GM10847 (cell line): ENCODE measurements around the gene ANKRD12.

Source experiments
- POLR2A ChIP-seq: IDR thresholded peaks from 2 replicates; pipeline ENCODE4 v1.6.1; 2011; ENCODE audit not compliant: insufficient read length; ENCODE audit errors: extremely low read depth

ANKRD12 gene

DNA sequence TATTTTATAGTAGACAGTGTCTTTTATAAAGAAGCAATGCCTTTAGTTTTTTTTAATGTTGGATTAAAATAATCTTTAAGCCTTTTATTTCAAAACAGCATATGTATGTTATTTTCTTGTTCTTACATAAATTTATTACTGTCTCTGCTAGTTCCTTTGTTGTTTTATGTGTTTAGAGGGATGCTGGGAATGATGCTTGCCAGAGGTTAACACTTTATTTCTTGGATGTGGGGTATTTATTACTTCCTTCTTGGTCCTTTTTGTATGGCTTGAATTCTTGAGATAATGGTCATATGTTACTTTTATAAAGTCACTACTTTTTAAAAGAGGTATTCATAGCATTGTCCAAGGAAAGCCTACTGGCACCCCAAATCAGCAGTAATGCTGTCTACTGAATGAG is 63.1 kb downstream of the ANKRD12 start:
- no peak for TF ChIP-seq POLR2A

DNA sequence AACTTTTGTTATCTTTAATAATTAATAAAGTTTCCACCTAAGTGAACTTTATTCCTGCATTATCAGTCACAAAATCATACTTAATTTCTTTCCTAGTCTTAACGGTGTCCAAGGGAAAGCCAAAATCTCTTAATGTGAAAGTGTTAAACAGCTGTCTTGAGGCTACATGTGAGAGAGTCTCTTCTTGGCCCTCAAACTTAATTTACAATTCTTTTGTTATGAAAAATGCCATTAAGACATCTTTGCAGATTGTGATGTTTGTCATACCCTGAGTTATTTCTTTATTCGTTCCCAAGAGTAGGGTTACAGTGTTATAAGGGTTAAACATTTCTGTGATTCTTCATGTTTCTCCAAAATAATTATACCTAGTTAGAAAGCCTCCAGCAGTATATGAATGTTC is 64.6 kb downstream of the ANKRD12 start:
- no peak for TF ChIP-seq POLR2A

DNA sequence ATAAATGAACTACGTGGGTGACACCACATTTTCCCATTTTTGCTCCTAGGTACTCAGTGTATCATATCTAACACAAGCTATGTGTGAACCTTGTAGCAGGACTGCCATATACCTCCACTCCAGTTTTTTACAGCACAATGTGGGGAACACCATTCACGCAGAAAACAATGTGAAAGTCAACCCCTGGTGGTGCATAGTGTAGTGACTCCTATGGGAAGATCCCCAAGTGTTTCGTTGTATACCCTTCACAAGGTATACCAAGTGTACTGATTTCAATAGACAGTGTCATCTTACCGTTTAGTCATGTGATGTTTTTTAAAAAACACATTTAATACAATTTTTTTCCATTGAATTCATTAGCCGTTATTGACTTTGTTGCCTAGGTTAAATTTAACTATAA is 68.1 kb downstream of the ANKRD12 start:
- no peak for TF ChIP-seq POLR2A

DNA sequence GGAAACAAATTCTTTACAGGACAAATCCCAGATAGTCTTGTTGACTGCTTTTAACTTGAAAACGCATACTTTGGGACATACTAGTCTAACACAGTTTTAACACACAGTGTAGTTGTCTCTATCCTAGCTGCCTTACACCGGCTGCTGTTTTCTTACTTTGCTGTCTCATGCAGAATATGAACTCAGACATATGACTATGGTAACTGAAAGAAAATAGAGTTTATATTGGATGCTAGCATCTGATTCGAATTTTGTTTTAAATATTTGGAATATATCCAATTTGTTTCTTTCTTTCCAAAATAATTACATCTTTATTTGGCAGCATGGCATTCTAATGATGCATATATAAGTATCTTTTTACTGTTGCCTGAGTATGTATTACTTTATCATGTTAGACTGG is 69.8 kb downstream of the ANKRD12 start:
- TF ChIP-seq POLR2A: no peak

DNA sequence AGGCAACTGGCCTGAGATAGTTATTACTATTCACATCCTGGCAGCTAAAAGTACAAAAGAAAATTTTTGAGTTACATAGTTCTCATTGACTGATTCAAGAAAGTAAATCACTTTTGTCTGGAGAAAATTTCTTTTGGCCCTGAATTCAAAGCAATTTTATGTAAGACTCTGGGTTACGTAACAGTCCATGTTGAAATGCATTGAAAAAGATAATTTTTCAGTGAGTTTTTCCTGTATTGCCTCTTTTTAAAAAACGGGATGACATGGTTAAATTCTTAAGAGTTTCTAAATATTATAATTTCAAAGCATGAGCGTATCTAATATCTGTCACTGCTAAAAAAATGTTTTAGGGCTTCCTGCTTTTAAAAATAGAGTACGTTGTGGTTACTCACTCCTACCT is 72.7 kb downstream of the ANKRD12 start:
- no peak for TF ChIP-seq POLR2A

DNA sequence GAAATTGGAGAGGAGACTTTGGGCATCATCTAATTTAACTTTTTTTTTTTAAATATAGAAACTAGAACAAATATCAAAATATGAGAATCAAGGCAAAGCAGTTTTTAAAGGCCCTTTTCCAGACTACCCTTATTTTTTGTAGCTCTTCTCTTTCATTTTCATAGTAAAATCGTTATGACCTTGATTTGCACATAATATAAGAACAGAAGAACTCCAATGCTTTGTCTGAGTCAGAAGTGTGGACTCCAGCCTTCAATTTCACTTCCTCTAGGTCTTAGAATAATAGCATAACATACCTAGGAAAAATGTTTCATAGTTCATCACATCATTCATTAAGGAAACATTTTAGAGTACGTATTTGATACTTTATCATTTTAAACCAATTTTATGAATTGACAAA is 74.4 kb downstream of the ANKRD12 start:
- TF ChIP-seq POLR2A: no peak

DNA sequence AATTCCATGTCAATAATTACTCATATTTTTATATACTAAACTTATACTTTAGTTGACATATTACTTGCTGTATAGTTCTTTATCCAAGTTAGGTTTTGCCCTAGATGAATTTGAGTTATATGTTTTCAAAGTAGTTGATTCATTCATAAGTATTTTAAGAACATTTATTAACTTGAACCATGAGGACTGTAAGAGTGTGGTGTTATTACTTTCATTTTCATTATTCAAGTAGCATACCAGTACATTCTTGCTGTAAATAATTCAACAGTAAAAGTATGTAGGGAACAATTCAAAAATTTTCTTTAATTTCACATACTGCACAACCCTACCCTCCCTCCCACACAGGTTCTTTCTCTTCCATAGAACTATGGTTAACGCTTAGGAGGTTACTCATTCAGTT is 75.4 kb downstream of the ANKRD12 start:
- TF ChIP-seq POLR2A: no peak

DNA sequence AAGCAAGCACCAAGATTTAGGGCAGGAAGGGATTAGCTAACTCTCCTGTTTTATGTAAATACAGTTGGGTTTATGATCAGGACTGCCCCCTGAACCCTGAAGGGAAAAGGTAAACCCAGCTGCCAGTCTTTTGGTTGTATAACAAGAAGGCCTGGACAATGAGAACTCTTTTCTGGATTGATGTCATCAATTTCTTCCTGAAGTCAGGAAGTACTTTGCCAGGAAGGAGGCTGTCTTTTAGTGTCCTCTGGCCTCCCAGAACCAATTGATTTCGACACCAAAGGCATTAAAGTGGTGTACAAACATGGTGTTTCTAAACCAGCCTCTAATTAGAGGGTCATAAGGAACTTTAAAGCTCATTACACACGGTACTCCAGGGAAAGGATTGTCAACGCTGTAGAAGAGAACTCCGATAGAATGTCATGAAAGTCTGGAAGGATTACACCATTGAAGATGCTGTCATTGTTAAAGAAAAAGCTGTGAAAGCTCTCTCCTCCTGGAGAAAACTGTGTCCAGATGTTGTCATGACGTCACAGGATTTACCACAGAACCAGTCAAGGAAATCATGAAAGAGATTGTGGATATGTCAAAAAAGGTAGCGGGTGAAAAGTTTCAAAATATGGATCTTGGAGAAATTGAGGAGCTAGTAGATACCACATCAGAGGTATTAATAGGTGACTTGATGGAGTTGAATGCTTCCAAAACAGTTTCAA is 78.8 kb downstream of the ANKRD12 start:
- no peak for TF ChIP-seq POLR2A

DNA sequence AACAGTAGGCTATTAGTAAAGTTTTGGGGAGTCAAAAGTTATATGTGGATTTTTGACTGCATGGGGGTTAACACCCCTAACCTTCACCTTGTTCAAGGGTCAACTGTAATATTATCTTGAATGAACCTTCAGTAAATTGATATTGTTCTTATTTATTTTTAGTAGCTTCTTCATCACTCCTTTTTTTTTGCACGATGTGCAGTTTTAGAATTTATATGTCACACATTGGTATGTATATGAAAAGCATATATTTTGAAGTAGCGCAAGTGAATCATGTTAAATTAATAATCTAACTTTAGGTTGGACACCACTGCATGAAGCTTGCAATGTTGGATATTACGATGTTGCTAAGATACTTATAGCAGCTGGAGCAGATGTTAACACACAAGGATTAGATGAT is 79.9 kb downstream of the ANKRD12 start:
- TF ChIP-seq POLR2A: no peak

DNA sequence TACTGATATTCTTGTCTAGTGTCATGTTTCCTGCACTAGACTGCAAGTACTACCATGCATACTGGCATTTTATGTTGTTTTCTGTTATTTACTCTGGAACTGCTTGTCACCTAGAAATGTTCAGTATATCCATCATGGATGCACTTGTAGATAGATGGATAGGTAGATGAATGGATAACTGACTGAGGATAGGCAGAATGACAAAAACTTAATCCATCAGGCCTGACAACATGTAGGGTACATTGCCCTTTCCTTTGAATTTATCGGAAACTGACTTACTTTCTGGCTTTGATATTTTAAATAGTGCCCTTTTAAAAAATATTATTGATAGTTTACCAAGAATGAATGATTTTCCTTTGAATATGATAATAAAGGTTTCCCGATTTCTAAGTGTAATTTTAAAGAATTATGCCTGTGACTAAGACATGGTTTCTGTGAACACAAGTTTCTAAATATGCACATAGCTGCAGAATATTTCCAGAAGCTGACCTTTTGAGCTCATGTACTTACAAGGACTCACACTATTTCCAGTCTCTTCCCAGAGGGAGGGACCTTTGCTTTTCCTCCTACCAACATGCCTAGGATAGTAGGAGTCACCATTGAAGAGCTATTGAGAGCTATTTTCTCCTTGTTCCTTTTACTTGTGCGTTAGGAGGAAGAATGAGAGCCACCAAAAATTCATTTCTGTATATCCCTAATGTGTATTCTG is 81.3 kb downstream of the ANKRD12 start:
- no peak for TF ChIP-seq POLR2A

DNA sequence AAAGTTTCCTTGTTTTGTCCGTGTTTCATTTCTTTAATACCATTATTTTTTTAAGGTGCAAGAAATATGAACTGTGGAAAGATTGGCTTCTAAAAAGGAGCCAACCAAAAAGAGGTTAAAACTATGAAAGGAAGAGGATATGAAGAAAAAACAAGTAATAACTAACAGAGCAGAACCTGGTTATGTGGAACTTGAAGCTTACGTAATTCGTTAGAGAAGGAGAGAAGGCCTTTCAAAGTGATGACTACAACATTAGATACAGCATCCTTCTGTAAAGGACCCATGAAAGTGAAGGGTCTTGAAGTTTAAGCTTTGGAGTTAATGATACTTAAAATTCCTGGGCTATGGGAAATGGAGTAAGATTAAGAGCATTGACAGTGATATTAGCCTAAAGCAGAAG is 84.5 kb downstream of the ANKRD12 start:
- no peak for TF ChIP-seq POLR2A

DNA sequence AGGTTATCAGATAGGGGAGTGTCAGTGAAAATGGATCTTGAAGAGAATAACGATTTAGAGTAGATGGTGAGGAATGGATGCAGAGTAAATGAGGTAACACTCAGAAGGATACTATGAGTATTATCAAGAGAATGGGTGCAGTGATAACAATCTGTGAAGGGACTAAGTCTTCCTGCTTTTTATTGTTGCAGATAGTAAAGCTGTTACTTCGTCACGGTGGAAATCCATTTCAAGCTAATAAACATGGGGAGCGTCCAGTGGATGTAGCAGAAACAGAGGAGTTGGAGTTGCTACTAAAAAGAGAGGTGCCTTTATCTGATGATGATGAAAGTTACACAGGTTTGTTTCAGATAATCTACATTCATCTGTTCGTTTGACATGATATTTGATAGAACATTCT is 85.1 kb downstream of the ANKRD12 start:
- TF ChIP-seq POLR2A: no peak

DNA sequence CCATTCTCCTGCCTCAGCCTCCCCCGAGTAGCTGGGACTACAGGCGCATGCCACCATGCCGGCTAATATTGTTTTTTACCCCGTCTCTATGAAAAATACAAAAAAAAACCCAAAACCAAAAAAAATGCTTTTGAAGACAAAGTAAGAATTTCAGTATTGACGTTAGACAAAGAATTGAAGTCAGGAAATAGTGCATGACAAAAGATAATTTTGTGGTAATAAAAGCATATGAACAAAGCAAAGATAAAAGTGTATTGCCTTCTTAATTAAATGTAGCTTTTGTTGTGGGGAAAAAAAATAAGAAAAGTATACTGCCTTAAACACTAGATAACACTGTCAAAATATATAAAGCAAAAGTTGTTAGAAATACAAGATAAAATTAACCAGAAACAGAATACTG is 86.8 kb downstream of the ANKRD12 start:
- TF ChIP-seq POLR2A: no peak

DNA sequence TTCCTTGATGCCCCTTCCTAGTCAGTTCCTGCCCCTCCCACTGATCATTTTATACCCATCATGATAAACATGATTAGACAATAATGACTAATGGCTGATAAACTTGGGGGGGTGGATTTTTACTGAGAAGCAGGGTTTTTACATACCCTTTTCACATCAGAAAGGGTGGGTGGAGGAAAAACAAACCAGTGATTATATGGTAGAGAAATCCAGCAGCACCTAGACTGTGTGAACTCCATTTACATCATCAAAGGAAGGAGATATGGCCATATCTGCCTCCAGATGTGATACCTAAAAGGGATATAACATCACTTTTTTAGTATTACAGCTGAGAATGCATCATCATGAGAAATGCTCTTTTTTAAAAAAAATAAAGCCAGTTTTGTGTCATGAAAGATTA is 89.9 kb downstream of the ANKRD12 start:
- no peak for TF ChIP-seq POLR2A

DNA sequence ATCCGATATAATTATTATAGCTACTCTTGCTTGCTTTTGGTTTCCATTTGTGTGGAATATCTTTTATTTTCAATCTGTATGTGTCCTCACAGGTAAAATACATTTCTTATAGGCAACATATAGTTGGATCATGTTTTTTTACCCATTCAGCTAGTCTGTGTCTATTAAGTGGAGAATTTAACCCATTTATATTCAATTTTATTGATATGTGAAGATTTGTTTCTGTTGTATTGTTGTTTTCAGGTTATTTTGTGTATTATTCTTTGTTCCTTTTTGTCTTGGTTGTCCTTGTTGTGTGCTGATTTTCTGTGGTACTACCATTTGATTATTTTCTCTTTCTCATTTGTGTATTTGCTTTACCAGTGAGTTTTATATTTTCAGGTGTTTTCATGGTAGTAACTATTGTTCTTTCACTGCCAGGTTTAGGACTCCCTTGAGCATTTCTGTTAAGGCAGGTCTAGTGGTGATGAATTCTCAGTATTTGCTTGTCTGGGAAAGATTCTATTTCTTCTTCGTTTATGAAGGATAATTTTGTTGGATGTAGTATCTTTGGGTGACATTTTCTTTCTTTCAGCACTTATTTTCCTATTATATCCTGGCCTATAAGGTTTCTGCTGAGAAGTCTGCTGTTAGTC is 95.4 kb downstream of the ANKRD12 start:
- no peak for TF ChIP-seq POLR2A

DNA sequence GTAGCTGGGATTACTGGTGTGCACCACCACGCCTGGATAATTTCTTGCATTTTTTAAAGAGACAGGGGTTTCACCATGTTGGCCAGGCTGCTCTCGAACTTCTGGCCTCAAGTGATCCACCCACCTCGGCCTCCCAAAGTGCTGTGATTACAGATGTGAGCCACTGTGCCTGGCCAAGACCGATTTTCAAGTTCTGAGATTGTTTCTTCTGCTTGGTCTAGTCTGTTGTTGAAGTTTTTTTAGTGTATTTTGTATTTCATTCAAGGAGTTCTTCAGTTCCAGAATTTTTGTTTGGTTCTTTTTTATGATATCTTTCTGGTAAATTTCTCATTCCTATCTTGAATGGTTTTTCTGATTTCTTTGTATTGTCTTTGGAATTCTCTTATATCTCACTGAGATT is 96.4 kb downstream of the ANKRD12 start:
- TF ChIP-seq POLR2A: no peak
